Measurements from ENCODE around the gene DDTL. TPM values are rescaled to one million over a fixed set of nuclear protein-coding genes. Genes with fewer than 3 reads are reported as not detected.

The DDTL gene
- total RNA-seq, 4 donors from 2014 or later, result 0.26 to 3.4 (median 0.48) TPM; not detected in 1

- no peak for DNase-seq
- Histone ChIP-seq H3K4me1 (no peaks in the 10 kb centered on the region), H3K4me3 (no peak overlapping the region), H3K36me3 (no peaks in the 10 kb centered on the region), H3K27ac (no peak overlapping the region), H3K9me3 (no peaks in the 10 kb centered on the region), H3K27me3 (no peaks in the 10 kb centered on the region)
- TF ChIP-seq POLR2A (IDR thresholded peaks at IDR 0.05) (no peak), CTCF (IDR thresholded peaks at IDR 0.05) (no peak)
- intact Hi-C loops (cut with DNase I; ENCODE audit: low total_unique reads), result no loop called here
These were observed 54.6 kb downstream of the DDTL start for GRCh38 chr22:24021304-24021703.

Other genes with a start within 250 kb of the DDTL start
- 10 to 100 TPM in 1 of 4 donors, 1 to 10 TPM in 3; 3.6 to 13.8 (median 6.2) TPM for gene ZNF70, start 215.8 kb upstream of the DDTL start, total RNA-seq
- not detected for gene VPREB3, start 212.5 kb upstream of the DDTL start, total RNA-seq
- under 1 TPM in 2 of 4 donors, not detected in 2; 0.41 to 0.55 TPM for gene C22orf15, start 203.9 kb upstream of the DDTL start, total RNA-seq
- gene CHCHD10, start 198.9 kb upstream of the DDTL start, total RNA-seq, result 10 to 100 TPM in 1 of 4 donors, under 1 TPM in 1, not detected in 2; 0.88 to 21.0 TPM
- 10 to 100 TPM in 1 of 4 donors, 1 to 10 TPM in 2, not detected in 1; 7.6 to 35.8 (median 8.7) TPM for gene MMP11, start 194.0 kb upstream of the DDTL start, total RNA-seq
- 10 to 100 TPM; 39.1 to 64.4 (median 51.6) TPM for gene SMARCB1, start 179.9 kb upstream of the DDTL start, total RNA-seq
- 1 to 10 TPM in 1 of 4 donors, under 1 TPM in 1, not detected in 2; 0.95 to 1.2 TPM for gene DERL3, start 127.9 kb upstream of the DDTL start, total RNA-seq
- gene SLC2A11, start 109.0 kb upstream of the DDTL start, total RNA-seq, result 10 to 100 TPM in 3 of 4 donors, under 1 TPM in 1; under 0.01 to 63.3 (median 15.0) TPM
- gene MIF, start 72.5 kb upstream of the DDTL start, total RNA-seq, result 100 to 1,000 TPM in 2 of 4 donors, 10 to 100 TPM in 2; 77.1 to 189 (median 124) TPM
- 1 to 10 TPM; 2.1 to 7.6 (median 4.9) TPM for gene GSTT2B, start 5.7 kb upstream of the DDTL start, total RNA-seq
- 10 to 100 TPM; 26.5 to 58.7 (median 48.0) TPM for gene DDT, start 7.6 kb downstream of the DDTL start, total RNA-seq
- gene GSTT2, start 13.2 kb downstream of the DDTL start, total RNA-seq, result not detected
- gene GSTT4, start 38.6 kb downstream of the DDTL start, total RNA-seq, result not detected
- 10 to 100 TPM; 10.2 to 86.5 (median 39.8) TPM for gene CABIN1, start 44.4 kb downstream of the DDTL start, total RNA-seq
- 10 to 100 TPM in 1 of 4 donors, 1 to 10 TPM in 2, under 1 TPM in 1; 0.88 to 17.6 (median 2.8) TPM for gene SUSD2, start 214.6 kb downstream of the DDTL start, total RNA-seq